CD4-positive, alpha-beta T cell treated with Interleukin-10 for 1 hour (primary cell): ENCODE results near the gene FLRT2.

Experiments used
- DNase-seq: peaks from one replicate; pipeline ENCODE4 v3.0.0-alpha.2; 2020

The FLRT2 gene

DNA sequence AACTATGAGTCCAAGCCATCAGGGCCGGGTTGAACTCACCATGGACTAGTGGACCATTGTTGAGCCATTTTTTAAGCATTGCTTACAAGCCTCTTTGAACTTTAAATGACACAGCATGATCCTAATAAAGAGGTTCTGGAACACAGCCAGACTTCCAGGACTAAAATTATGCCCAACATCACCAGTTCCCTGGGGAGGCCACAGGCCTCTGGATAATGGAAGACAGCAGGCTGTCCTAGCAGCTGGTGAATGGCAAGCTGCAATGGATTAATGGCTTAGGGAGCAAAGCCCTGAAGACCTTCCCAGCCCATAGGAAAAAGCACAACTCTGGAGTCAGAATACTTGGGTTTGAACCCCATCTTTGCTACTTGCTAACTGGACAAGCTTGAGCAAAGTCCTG is 71.3 kb downstream of the FLRT2 start:
- DNase-seq: no peak

DNA sequence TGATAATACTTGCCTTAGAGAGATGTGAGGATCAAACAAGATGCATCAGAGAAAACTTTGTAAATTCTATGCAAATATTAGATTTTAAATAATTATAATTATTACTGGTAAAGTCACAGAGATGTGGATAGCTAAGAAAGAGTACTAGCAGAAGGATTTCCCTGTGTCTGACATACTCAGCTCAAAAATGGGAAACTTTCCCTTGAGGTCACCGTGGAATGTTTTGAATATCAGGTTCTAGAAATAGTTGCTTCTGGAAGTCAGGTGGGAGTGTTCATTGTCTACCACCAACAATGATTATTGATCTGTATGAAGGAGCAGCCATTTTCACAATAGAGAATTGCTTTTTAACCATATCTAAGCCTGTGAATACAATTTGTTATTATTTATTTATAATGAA is 71.7 kb downstream of the FLRT2 start:
- no peak for DNase-seq

DNA sequence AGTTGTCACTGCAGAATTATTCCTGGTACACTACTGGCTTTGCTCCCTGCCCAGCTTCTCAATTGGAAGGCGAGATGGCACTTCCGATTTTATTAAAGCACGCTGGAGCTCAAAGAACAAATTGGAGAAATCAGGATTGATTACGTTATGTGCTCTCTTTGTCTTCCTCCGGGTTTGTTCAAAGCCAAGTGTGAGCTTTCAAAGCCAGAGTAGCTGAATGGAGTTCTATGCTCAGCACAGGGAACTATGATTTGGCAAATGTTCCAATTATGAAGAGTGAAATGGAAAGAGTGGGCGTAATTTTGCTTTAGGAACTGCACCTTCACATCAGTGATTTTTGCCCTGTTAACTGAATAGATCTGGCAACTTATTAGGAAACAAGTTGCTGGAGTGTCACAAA is 72.4 kb downstream of the FLRT2 start:
- no peak for DNase-seq

DNA sequence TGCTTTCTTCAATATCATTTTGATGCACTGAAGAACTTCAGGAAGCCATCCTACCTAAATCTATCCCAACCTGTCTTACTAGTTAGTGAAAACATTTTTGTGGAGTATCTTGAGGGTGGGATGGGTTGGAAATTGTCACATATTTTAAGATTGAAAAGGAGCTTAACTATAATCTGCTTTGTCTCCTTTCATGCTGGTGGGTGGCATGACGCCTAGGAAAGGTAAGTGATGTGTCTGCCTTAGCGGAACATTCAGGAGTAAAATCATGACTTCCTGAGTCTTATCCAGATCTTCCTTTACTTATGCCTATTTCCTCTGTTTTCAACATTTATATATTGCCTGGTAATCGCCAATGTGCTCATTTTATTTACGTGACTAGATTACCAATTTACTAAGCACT is 74.1 kb downstream of the FLRT2 start:
- DNase-seq: no peak

DNA sequence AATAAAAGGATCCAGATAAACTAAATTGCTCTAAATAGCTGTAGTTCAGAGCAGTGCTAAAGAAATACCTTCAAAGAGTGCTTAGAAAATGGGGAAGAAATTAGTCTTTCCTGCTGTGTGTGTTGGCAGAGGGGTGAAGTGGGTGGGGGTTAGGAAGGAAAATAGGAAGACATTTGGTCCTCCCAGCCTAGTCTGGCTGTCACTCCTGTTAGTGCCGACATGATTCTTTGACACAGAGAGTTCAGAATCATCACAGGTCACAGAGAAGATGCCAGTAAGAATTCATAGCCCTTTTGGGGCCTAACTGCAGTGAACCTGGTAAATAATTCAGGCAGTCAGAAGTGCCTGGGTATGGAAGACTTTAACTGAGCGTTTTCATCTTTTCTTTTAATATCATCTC is 74.8 kb downstream of the FLRT2 start:
- no peak for DNase-seq

DNA sequence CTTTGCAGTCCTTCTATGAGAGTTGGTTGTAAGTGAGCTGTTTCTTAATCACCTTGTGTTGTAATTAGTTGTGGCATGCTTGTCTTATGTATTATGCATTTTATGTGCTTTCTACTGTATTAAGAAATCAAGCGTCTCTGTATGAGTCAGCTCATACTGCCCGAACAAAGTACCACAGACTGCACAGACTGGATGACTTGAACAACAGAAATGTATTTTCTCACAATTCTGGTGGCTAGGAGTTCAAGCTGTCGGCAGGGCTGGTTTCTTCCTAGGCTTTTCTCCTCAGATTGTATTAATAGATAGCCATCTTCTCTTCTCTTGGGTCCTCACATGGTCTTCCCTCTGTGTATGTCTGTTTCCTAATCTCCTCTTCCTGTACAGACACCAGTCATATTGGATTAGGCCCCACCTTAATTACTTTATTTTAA is 77.7 kb downstream of the FLRT2 start:
- no peak for DNase-seq

DNA sequence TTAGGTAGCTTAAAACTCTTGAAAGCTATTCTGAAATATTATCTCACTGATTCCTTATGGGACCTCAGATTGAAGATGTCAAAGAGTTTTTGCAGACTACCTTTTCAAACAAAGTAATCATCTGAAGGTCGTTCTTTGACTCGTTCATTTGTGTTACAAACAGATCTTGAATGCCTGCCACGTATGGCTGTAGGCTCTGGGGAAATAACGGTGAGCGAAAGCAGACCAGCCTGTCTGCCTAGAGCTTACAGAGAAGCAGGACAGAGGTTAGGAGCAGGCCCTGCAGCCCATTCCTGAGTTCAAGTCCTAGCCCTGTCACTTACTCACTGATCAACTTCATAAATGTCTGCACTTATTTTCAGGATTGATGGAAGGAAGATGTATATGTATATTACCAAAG is 83.6 kb downstream of the FLRT2 start:
- DNase-seq: no peak

DNA sequence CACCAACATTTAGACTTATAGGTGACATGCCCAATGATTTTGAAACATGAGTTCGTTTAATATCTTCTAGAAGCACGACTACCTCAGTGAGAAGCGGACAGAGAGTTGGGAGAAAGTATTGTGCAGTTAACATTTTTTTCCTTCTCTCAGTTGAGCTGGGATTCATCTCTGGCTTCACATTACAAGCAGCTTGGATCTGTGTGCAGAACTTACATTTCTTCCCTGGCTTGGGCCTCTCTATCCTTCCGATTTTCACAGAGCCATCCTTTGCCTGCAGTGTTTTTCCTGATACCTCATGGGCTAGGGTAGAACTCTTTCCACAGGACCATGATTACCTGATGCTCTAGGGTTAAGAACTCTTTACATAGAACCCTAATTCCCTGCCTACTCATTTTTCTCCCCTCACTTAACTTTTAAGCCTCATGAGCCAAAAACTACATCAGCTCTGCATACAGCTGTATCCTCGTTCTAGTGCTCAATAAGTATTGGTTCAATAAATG is 86.5 kb downstream of the FLRT2 start:
- no peak for DNase-seq

DNA sequence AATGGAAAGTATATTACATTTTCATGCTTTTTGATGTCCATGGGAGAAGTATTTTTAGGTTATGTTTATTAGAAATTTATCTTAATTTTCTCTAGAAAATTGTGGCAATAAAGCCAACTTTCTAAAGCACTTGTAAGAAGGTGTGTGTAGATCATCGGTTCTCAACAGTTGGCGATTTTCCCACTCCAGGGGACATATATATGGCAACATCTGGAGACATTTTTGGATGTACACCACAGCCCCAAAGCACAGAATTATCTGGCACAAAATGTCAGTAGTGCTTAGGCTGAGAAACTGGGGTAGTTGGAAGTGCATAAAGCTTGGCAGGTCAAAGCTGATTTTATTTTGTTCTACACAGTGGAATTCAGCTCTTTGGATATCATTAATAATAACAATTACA is 86.9 kb downstream of the FLRT2 start:
- DNase-seq: no peak

DNA sequence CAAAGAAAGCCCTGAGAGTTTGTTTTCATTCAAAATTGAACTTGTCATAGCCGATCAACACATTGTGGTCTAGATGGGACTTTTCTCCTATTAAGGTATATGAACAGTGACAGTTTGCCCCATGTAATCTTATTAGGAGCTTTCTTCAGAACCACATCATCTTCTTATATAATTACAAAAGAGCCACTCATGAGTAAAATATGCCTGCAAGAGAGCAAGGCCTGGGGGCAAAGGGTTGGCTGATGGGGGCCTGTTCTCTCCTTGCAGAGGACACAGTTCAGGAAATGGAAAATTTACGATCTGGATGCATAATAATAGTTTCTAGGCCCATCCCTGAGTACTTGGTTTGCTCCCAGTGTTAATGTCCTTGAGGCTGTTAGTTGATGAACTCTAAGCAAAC is 87.8 kb downstream of the FLRT2 start:
- no peak for DNase-seq

DNA sequence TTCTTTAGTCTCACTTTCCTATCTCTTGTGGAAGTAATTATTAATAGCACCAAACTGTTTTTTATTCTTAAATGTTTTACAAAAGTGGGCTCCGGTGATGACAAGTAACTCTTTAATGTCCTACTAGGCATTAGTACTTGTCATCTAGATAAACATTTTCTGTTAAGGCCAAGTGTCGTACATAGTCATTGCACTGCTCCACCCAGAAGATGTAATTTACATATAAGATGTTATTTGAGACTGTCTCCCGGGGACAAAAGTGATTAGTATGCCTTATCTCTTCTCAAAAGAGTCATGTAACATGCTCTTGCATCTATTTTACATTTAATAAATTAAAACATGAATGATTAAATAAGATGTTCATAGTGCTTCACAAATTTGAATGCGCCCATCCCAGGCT is 88.4 kb downstream of the FLRT2 start:
- DNase-seq: no peak

DNA sequence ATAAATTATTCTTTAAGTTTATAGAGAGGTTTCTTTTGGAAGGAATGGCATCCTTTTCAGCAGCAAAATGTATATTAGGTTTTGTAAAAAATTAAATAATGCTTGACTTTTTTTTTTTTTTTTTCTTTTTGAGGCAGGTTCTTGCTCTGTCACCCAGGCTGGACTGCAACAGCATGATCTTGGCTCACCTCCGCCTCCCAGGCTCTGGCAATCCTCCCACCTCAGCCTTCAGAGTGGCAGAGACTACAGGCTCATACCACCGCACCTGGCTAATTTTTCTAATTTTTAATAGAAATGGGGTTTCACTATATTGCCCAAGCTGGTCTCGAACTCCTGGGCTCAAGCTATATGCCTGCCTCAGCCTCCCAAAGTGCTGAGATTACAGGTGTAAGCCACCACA is 89.0 kb downstream of the FLRT2 start:
- DNase-seq: no peak

DNA sequence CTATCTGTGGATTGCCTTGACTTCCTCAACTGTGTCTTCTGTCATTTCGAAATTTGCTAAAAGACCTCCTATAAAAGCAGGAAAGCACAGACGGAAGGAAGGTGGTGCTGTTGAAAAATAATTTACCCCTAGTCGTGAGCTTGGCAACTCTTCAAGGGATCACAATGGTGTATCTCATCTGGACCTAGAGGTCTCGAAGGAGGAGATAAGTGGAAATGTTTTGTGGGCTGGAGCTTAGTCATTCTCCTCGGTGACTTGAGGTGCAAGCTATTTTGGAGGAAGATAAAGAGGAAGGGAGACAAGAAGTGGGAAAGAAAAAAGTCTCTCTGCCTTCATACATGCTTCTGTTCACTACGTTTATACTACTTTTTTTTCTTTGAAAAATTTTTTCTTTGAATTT is 89.9 kb downstream of the FLRT2 start:
- no peak for DNase-seq

DNA sequence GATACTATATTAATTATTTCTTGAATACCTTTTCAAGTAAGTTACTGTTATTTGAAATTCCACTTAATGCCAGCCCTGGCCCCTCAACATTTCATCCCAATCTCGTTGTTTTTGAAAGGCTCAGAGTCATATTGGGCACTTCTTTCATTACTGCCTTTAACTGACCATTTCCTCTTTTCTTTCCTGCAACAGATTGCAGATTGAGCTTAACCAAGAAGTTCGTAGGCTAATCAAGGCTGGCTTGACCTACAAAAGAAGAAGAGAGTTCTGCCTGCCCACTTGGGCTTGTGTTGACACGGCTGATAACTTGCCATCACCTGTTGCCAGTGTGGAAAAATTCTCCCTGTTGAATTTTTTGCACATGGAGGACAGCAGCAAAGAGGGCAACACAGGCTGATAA is 91.0 kb downstream of the FLRT2 start:
- no peak for DNase-seq

DNA sequence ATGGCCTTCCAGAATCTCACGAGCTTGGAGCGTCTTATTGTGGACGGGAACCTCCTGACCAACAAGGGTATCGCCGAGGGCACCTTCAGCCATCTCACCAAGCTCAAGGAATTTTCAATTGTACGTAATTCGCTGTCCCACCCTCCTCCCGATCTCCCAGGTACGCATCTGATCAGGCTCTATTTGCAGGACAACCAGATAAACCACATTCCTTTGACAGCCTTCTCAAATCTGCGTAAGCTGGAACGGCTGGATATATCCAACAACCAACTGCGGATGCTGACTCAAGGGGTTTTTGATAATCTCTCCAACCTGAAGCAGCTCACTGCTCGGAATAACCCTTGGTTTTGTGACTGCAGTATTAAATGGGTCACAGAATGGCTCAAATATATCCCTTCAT is 92.2 kb downstream of the FLRT2 start:
- DNase-seq: no peak

DNA sequence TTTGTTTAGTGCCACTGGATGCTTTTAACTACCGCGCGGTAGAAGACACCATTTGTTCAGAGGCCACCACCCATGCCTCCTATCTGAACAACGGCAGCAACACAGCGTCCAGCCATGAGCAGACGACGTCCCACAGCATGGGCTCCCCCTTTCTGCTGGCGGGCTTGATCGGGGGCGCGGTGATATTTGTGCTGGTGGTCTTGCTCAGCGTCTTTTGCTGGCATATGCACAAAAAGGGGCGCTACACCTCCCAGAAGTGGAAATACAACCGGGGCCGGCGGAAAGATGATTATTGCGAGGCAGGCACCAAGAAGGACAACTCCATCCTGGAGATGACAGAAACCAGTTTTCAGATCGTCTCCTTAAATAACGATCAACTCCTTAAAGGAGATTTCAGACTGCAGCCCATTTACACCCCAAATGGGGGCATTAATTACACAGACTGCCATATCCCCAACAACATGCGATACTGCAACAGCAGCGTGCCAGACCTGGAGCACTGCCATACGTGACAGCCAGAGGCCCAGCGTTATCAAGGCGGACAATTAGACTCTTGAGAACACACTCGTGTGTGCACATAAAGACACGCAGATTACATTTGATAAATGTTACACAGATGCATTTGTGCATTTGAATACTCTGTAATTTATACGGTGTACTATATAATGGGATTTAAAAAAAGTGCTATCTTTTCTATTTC is 93.2 kb downstream of the FLRT2 start:
- no peak for DNase-seq

DNA sequence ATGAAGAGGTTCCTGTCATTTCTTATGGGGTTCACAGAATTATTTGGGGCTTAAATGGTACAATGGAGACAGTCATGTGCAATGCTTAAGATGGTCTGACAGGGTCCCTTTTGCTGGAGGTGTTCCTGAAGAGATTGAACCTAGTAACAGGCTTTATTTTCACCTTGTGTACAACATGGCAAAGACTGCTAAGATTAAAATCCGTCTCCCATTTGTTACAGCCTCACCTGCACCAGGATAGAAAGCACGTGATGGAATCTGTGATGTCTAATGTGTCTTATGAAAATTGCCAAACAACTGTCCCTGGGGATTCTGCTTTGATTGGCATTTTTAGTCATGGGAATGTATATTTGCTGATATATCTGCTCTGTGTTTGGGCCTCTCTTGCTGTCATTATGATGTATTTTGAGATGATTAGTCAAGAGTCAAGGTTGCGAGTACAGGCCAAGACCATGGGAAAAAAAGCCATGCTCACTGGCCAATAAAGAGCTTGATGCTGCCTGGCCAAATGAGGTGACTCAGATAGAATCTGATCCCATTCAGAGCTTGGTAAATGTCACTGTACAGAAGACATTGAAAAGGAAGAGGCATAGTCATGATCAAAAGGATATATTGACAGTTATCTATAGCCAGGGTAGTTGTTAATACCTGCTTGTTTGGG is 96.1 kb downstream of the FLRT2 start:
- no peak for DNase-seq

DNA sequence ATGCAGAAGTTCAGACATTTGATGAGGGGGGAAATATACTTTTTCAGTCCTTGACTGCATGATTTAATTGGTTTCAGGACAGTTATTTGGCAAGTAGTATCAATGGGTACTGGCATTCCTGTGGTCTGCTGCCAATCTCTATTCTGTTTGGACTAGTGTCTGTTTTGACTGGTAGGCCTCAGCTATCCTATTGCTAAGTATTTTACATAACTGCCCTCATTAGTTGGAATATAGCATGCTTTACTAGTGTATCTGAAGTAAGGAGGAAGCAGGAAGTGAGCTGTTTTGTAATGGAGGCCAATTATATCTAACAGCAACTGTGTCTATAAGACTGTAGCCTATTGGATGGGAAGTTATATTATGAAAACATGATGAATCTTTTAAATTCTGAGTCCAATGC is 104.3 kb downstream of the FLRT2 start:
- DNase-seq: no peak

DNA sequence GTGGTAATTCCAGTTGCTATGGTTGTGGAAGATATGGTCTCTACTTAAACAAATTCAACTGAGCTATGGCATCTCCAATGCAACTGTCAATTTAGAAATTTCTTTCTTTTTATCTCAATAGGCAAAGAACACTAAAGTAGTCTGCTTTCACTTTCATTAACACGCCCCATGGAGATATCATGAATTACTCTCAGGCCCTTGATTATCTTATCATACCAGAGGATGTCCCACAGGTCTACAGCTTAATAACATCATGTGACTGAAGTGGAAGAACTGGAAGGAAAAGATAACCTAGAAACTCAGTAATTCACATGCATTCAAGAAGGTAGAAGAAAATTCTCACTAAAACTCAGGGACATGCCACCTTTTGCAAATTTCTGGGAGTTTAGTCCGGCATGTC is 114.3 kb downstream of the FLRT2 start:
- DNase-seq: no peak

DNA sequence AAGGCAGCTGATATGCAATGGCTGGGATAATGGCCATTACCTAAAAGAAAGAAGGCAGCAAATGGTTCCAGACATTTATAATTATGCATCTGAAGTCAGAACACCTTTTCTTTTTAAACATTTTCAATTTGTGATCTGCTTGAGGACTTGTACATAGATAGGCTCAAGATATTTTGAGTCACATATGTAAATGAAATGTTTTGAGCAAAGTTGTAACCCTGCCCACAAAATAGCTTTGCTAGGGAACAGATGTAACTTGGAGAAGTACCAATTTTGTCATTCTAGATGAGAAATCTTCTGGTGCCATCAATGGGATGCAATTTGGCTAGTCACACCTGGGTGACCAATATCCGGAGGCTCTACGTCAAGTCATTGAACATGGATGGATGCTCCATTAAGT is 123.1 kb downstream of the FLRT2 start:
- DNase-seq: no peak

DNA sequence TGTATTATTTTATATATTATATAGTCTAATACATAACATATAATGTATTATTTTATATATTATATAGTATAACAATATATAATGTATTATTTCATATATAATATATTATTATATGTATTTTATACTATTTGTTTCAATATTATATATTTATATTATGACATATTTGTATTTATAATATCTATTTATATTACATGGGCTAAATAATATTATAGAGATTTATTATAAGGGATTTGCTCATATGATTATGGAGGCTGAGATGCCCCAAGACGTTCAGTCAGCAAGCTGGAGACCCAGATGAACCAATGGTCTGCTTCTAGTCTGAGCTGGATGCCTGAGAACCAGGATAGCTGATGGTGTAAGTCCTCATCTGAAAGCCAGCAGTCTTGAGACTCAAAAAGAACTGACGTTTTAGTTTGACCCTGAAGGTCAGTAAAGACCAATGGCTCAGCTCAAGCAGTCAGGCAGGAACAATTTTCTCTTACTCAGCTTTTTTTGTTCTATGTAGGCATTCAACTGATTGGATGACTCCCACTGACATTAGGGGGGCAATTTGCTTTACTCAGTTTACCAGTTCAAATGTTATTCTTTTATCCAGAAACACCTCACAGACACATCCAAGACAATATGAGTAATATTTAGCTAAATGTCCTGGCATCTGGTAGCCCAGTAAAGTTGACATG is 130.4 kb downstream of the FLRT2 start:
- DNase-seq: no peak

DNA sequence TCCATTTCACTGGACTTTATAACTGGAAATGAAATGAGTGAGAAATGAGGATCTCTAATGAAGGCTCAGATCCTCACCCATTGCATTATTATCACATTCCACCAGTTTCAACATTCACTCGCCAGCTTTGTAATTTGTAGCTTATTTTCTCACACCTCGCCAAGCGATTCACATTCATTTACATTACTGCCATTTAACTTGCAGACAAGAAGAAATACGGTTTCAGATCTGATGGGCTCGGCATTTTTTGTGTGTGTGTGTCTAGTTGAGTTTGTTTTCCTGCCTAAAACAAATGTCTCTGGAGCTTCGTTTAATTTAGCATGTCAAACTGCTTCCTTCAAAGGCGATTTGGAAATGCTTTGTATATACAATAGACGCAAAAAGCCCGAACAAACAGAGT is 132.2 kb downstream of the FLRT2 start:
- DNase-seq: no peak

DNA sequence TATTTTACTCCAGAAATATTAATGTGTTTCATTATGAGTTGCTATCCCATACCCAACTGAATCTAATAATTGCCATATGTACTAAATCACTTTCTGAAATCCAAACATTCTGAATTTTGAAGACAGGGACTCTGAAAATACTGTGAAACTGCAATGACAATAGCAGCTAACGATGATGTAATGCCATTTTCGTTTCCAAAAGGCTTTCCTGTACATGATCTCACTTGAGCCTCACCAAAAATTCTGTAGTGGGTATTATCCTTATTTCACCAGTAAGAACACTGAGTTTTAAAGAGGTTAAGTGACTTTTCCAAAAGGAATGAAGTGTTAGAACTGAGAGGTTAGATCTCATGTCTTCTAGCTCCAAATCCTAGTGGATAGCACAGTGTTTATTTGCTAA is 133.3 kb downstream of the FLRT2 start:
- DNase-seq: no peak

DNA sequence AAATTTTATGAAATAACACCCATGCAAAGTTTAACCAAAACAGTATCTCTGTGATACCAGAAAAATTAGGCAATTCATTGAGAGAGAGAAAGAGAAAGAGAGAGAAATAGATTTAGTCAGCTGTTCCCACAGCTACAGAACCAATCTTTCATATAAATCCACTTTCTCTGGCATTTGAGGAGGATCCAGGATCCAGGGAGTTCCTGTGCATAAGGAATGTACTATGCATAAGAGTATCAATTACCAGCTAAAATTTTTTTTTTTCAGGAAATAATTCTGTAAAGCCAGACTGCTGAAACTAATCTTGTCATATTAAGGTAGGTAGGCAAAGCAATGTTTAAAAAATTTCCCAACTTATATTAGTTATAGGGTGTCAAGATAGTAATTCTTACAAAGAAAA is 133.7 kb downstream of the FLRT2 start:
- no peak for DNase-seq
